Measurements from ENCODE around the gene ZNF169. TPM values are rescaled to one million over a fixed set of nuclear protein-coding genes. Genes with fewer than 3 reads are reported as not detected.

The ZNF169 gene
- total RNA-seq, 1 donor from 2014 or later, result 4.7 TPM

DNA sequence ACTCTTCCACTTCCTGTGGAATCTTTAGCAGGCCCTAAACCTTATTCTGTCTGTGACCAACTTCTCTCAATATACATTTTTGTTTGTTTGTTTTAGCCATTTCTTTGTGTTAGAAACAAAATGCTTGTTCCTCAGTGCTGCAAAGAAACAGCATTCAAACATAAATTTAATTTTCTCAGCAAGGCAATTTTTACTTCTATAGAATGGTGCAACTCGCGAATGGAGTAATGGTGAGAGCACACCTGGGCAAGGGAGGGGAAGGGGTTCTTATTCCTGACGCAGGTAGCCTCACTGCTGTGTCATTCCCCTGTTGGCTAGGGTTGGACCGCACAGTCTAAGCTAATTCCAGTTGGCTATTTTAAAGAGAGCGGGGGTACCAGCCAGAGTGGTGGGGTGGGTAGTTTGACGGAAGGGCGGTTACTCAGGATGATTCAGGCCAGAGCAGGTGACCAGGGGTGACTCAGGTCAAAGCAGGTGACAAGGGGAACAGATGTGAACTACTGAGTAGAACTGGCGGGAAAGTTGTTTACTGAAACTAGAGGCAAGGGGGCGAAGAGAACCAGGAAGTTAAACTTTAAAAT is 21.4 kb downstream of the ZNF169 start:
- Histone ChIP-seq H3K27me3 (ENCODE audit: control insufficient read depth, insufficient read depth, low read length) (no peaks in the 10 kb centered on the region), H3K4me3 (ENCODE audit: low read depth, low read length) (no peak overlapping the region), H3K36me3 (ENCODE audit: control insufficient read depth, insufficient read depth, low read length) (peaks cover 4% of the 10 kb centered on the region)
- FAIRE-seq (no peak), DNase-seq (ENCODE audit: low read depth) (no peak)
- TF ChIP-seq, protein P1, sequence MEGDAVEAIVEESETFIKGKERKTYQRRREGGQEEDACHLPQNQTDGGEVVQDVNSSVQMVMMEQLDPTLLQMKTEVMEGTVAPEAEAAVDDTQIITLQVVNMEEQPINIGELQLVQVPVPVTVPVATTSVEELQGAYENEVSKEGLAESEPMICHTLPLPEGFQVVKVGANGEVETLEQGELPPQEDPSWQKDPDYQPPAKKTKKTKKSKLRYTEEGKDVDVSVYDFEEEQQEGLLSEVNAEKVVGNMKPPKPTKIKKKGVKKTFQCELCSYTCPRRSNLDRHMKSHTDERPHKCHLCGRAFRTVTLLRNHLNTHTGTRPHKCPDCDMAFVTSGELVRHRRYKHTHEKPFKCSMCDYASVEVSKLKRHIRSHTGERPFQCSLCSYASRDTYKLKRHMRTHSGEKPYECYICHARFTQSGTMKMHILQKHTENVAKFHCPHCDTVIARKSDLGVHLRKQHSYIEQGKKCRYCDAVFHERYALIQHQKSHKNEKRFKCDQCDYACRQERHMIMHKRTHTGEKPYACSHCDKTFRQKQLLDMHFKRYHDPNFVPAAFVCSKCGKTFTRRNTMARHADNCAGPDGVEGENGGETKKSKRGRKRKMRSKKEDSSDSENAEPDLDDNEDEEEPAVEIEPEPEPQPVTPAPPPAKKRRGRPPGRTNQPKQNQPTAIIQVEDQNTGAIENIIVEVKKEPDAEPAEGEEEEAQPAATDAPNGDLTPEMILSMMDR (IDR thresholded peaks at IDR 0.05; ENCODE audit: insufficient read depth, low read length, severe bottlenecking), result no peak

GRCh38 chr9:94281101-94281500 is 22.0 kb downstream of the ZNF169 start:
- DNase-seq (ENCODE audit: low read depth) (no peak), FAIRE-seq (no peak)
- Histone ChIP-seq H3K27me3 (ENCODE audit: control insufficient read depth, insufficient read depth, low read length) (no peaks in the 10 kb centered on the region), H3K4me3 (ENCODE audit: low read depth, low read length) (no peak overlapping the region), H3K36me3 (ENCODE audit: control insufficient read depth, insufficient read depth, low read length) (peaks cover 4% of the 10 kb centered on the region)
- TF ChIP-seq, protein P1 (IDR thresholded peaks at IDR 0.05; ENCODE audit: insufficient read depth, low read length, severe bottlenecking), result no peak

DNA sequence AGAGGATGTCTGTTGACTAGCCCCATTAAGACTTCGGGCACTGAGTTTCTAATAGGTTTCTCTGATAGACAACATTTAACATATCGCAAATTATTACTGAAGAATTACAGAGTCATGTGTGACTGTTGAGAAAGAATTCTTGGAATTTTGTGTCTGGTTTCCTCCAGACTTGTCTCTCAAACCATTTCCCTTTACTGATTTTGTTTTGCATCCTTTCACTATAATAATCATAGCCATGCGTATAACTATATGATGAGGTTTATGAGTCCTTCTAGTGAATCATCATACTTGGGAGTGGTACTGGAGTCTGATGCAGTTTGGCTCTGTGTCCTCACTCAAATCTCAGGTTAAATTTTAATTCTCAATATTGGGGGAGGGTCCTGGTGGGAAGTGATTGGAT is 27.0 kb downstream of the ZNF169 start:
- FAIRE-seq (no peak), DNase-seq (ENCODE audit: low read depth) (no peak)
- Histone ChIP-seq H3K4me3 (ENCODE audit: low read depth, low read length) (no peak overlapping the region), H3K36me3 (ENCODE audit: control insufficient read depth, insufficient read depth, low read length) (no peaks in the 10 kb centered on the region), H3K27me3 (ENCODE audit: control insufficient read depth, insufficient read depth, low read length) (no peaks in the 10 kb centered on the region)
- TF ChIP-seq, protein P1 (IDR thresholded peaks at IDR 0.05; ENCODE audit: insufficient read depth, low read length, severe bottlenecking), result no peak

DNA sequence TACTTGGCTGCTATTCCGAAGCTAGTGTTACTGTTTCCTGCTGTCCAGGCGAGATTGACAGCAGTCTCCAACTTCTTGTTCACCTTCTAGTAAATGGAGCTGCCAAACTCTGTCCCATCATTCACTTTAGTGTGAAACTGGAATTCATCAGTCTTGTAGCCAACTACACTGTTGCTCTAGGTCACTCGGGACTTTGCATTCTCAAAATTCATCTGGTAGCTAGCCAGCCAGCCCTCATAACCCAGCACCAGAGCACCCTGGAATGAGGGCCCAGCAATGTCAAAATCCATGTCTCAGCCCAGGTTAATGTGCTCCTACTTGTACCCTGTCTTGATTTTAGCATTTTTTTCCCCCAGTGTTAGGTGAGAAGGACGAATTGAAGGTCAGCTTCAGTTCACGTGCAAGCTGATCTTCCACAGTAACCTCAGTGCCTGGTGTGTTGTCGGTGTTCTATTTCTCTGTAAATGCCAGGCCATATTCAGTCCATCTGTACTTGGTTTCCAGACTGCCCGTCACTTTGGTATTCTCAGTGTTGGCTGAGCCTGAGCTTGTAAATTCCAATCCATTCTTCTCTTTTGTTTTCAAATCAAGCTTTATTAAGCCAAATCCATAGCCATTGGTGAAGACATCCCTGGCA is 28.9 kb downstream of the ZNF169 start:
- TF ChIP-seq, protein P1 (IDR thresholded peaks at IDR 0.05; ENCODE audit: insufficient read depth, low read length, severe bottlenecking), result no peak
- FAIRE-seq, result no peak
- Histone ChIP-seq H3K27me3 (ENCODE audit: control insufficient read depth, insufficient read depth, low read length) (no peaks in the 10 kb centered on the region), H3K36me3 (ENCODE audit: control insufficient read depth, insufficient read depth, low read length) (peaks cover 2% of the 10 kb centered on the region), H3K4me3 (ENCODE audit: low read depth, low read length) (no peak overlapping the region)
- no peak for DNase-seq (ENCODE audit: low read depth)

GRCh38 chr9:94289691-94290090 is 30.6 kb downstream of the ZNF169 start:
- FAIRE-seq, result no peak
- no peak overlapping the region for H3K4me3 ChIP-seq (ENCODE audit: low read depth, low read length)
- peaks cover 2% of the 10 kb centered on the region for H3K36me3 ChIP-seq (ENCODE audit: control insufficient read depth, insufficient read depth, low read length)

More at GRCh38 chr9:94289691-94290090, 30.6 kb downstream of the ZNF169 start:
- TF ChIP-seq, protein P1 (IDR thresholded peaks at IDR 0.05; ENCODE audit: insufficient read depth, low read length, severe bottlenecking), result no peak
- DNase-seq (ENCODE audit: low read depth), result no peak
- H3K27me3 ChIP-seq (ENCODE audit: control insufficient read depth, insufficient read depth, low read length), result no peaks in the 10 kb centered on the region
